ENCODE data around the gene OSBP2. TPM values are rescaled to one million over a fixed set of nuclear protein-coding genes. Genes with fewer than 3 reads are reported as not detected.

OSBP2 gene
- total RNA-seq, 1 donor from 2014 or later = 2.4 TPM

DNA sequence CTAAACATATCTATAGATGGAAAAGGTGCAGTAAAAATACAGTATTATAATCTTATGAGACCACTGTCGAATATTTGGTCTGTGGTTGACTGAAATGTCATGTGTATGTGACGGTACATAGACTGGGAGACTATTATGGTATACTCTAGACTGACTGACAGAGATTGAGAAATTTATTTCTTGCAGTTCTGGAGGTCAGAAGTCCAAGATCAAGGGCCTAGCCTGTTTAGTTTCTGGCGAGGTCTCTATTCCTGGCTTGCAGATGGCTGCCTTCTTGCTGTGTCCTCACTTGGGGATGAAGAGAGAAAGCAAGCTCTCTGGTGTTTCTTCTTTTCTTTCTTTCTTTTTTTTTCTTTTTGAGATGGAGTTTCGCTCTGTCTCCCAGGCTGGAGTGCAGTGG is 7.3 kb upstream of the OSBP2 start:
- H3K27ac Mint-ChIP-seq (ENCODE audit: unreplicated experiment) = no peak overlapping the region
- TF ChIP-seq, protein P1, sequence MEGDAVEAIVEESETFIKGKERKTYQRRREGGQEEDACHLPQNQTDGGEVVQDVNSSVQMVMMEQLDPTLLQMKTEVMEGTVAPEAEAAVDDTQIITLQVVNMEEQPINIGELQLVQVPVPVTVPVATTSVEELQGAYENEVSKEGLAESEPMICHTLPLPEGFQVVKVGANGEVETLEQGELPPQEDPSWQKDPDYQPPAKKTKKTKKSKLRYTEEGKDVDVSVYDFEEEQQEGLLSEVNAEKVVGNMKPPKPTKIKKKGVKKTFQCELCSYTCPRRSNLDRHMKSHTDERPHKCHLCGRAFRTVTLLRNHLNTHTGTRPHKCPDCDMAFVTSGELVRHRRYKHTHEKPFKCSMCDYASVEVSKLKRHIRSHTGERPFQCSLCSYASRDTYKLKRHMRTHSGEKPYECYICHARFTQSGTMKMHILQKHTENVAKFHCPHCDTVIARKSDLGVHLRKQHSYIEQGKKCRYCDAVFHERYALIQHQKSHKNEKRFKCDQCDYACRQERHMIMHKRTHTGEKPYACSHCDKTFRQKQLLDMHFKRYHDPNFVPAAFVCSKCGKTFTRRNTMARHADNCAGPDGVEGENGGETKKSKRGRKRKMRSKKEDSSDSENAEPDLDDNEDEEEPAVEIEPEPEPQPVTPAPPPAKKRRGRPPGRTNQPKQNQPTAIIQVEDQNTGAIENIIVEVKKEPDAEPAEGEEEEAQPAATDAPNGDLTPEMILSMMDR (IDR thresholded peaks at IDR 0.05) = no peak
- DNase-seq (ENCODE audit: low spot score) = no peak
- H3K36me3 Mint-ChIP-seq (ENCODE audit: low read depth) = no peaks in the 10 kb centered on the region
- H3K27me3 Mint-ChIP-seq (ENCODE audit: low read depth) = no peaks in the 10 kb centered on the region
- no peaks in the 10 kb centered on the region for H3K9me3 Mint-ChIP-seq (ENCODE audit: low read depth)
- H3K4me3 Mint-ChIP-seq (ENCODE audit: unreplicated experiment) = no peak overlapping the region
- no peaks in the 10 kb centered on the region for H3K4me1 Mint-ChIP-seq (ENCODE audit: low read depth)

DNA sequence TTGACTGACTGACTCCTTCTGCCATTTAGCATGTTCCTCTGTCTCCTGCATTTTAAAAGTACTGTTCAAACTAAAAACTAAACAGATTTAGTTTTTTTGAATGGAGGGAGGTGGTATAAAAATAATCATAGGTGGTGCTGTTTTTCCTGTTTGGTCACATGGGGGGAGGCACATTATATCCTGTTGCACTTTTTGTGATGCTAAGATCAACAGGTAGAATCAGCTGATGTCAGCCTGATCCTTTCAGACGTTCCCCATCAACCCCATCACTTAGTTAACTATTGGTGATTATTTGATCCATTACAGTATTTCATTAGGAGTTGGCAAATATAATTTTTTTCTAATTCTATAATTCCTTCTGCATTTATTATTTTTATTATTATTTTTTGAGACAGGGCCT is 5.1 kb upstream of the OSBP2 start:
- no peak for DNase-seq (ENCODE audit: low spot score)
- Mint-ChIP-seq H3K4me3 (ENCODE audit: unreplicated experiment) (no peak overlapping the region), H3K27me3 (ENCODE audit: low read depth) (no peaks in the 10 kb centered on the region), H3K4me1 (ENCODE audit: low read depth) (peaks cover 4% of the 10 kb centered on the region), H3K27ac (ENCODE audit: unreplicated experiment) (no peak overlapping the region), H3K36me3 (ENCODE audit: low read depth) (no peaks in the 10 kb centered on the region), H3K9me3 (ENCODE audit: low read depth) (no peaks in the 10 kb centered on the region)
- TF ChIP-seq, protein P1 (IDR thresholded peaks at IDR 0.05) = no peak

DNA sequence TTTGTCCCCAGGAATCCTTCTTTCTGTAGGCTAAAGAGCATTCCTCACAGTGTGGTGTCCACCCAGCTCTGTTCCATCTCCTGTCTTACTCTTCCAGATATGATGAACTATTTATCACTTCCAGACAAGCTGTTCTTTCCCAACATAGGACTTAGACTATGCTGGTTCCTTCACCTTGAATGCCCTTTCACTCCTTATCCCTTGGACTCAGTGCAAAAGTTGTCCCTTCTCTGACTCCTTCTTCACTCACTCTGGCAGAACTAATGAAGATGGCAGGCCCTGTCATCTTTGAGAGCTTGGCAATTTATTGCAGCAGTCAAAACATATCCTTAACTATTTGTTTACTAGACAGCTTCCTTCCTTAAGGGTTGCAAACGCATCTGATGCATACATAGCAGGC is 3.5 kb upstream of the OSBP2 start:
- Mint-ChIP-seq H3K4me1 (ENCODE audit: low read depth) (peaks cover 10% of the 10 kb centered on the region), H3K27ac (ENCODE audit: unreplicated experiment) (no peak overlapping the region), H3K9me3 (ENCODE audit: low read depth) (no peaks in the 10 kb centered on the region), H3K36me3 (ENCODE audit: low read depth) (no peaks in the 10 kb centered on the region), H3K27me3 (ENCODE audit: low read depth) (no peaks in the 10 kb centered on the region), H3K4me3 (ENCODE audit: unreplicated experiment) (no peak overlapping the region)
- TF ChIP-seq, protein P1 (IDR thresholded peaks at IDR 0.05) = no peak
- DNase-seq (ENCODE audit: low spot score) = no peak

DNA sequence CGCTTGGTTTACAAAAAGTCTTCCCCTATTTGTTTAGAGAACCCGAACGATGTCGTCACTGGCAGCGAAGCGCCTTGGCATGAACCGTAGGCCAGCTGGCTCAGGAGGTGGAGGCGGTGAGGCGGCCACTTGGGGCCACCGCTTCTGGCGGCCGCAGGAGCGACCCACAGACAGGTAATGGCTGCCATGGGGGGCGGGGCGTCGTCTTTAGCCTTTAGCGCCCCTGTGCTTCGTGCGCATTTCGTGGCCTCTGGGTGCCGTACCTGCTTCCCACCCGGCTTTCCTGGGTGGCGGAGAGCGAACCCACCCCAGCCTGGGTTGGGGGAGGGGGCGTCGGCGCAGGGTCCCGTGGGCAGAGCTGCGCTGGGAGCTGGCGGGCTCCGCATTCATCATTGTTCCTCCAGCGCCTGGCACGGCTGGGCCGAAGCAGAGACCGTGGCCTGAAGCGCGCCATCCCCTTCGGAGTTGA is 469 bp upstream of the OSBP2 start:
- TF ChIP-seq, protein P1 (IDR thresholded peaks at IDR 0.05) = no peak
- Mint-ChIP-seq H3K9me3 (ENCODE audit: low read depth) (no peaks in the 10 kb centered on the region), H3K27me3 (ENCODE audit: low read depth) (no peaks in the 10 kb centered on the region), H3K4me3 (ENCODE audit: unreplicated experiment) (peak overlapping the region; percentile 76), H3K36me3 (ENCODE audit: low read depth) (no peaks in the 10 kb centered on the region), H3K4me1 (ENCODE audit: low read depth) (peaks cover 10% of the 10 kb centered on the region), H3K27ac (ENCODE audit: unreplicated experiment) (no peak overlapping the region)
- no peak for DNase-seq (ENCODE audit: low spot score)

DNA sequence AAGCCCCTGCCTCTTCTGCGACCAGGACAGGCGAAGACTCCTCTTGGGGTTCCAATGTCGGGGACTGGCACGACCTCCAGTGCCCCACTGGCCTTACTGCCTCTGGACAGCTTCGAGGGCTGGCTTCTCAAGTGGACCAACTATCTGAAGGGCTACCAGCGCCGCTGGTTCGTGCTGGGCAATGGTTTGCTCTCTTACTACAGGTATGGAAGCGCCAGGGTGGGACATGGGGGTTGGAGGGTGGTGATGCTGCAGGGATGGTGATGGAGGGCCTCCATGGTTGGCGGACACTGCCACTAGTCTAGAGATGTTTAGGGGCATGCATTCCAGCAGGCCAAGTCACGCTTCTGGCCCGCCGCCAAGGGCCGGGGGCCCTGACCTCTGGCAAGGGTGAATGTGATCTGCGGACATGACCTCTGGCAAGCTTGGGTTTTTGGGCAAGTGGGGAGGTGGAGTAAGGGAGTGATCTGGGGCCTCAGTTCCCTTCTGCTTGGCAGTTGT is 727 bp downstream of the OSBP2 start:
- DNase-seq (ENCODE audit: low spot score) = no peak
- no peak overlapping the region for H3K27ac Mint-ChIP-seq (ENCODE audit: unreplicated experiment)
- no peaks in the 10 kb centered on the region for H3K36me3 Mint-ChIP-seq (ENCODE audit: low read depth)
- peak overlapping the region; percentile 59 for H3K4me3 Mint-ChIP-seq (ENCODE audit: unreplicated experiment)
- H3K4me1 Mint-ChIP-seq (ENCODE audit: low read depth) = peaks cover 10% of the 10 kb centered on the region
- no peaks in the 10 kb centered on the region for H3K27me3 Mint-ChIP-seq (ENCODE audit: low read depth)
- no peaks in the 10 kb centered on the region for H3K9me3 Mint-ChIP-seq (ENCODE audit: low read depth)
- TF ChIP-seq, protein P1 (IDR thresholded peaks at IDR 0.05) = no peak
